Endometrial microvascular endothelial cells (primary cell): ENCODE data around the gene CNTNAP2. TPM values are rescaled to one million over a fixed set of nuclear protein-coding genes. Genes with fewer than 3 reads are reported as not detected.

Experiments used
- in situ Hi-C: cut with HindIII; loops from 2 replicates; pipeline ENCODE4 v1.10.0; 2017; ENCODE audit warnings: low sequenced_read_pairs, low pct_unique_long_range_greater_than_20kb; ENCODE audit errors: inconsistent ontology term
- total RNA-seq: library from RNA; depleted of rRNA; stranded (reverse); fragments of >200 nt; gene quantifications from one replicate; pipeline ENCODE4 v1.2.3, GENCODE V29; 2015; ENCODE audit errors: inconsistent ontology term

The CNTNAP2 gene
- total RNA-seq, 1 donor from 2014 or later, result not detected

- in situ Hi-C loops, result no loop called here
Observed at GRCh38 chr7:147640821-147641220, 1524.2 kb downstream of the CNTNAP2 start.

- in situ Hi-C loops, result no loop called here
Observed at GRCh38 chr7:147646568-147646967, 1530.0 kb downstream of the CNTNAP2 start.

DNA sequence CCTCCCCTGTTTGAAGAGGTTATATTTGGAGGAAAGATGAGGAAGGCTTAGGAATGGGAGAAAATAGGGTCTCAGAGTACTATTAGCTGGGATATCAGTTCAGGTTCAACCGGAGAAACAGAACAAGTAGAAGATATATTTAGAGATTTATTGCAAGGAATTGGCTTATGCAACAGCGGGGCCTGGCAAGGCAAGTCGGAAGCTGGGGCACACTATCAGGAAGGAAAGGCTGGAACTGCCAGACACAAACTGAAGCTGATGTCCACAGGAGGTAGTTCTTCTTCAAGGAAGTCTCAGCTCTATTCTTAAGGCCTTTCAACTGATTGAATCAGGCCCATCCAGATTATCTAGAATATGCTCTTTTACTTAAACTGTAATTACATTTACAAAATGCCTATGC is 1534.4 kb downstream of the CNTNAP2 start:
- in situ Hi-C loops, result no loop called here

DNA sequence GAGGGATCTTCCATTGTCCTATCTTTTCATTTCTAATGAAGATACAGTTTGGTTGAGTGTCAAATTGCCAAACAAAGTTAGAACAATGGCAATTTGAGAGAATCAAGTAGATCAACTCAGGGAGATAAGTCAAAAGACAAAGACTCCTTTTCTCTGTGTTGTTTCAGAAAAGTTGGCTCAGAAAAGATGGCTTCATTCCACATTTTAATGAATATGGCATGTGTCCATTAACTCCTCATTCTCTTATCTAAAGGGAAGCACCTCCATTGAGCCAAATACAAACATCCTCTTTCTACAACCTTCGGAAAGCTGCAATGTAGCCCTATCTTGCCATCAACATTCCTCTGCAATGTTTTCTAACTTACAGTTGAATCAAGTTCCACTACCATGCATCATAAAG is 1535.0 kb downstream of the CNTNAP2 start:
- in situ Hi-C loops, result no loop called here

- in situ Hi-C loops, result no loop called here
Observed at GRCh38 chr7:147653456-147653855, 1536.9 kb downstream of the CNTNAP2 start.

DNA sequence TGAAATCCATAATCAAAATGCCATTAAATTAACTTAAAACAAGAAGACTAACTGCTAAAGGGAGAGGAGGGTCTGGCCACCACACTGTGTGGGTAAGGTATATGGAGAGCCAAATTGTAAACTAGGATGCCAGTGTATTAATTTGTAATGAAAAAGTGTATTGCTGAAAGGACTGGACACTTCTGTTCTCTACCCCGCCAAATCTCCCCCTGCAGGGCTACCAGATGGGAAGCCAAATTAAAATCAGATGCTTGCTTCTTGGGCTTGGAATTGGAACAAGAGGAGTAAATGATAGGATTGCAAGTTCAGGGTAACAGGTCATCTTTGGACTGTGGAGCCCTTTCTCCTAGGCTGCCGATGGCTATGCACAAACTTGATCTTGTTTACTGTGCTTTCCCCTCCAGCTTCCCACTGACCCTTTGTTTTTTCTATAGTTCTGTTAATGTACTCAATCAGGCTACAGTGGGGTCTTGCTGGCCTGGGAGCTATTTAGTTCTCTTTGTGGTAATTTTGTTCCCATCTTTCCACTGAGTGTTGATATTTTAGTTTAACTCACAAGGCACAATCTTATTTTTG is 1541.9 kb downstream of the CNTNAP2 start:
- in situ Hi-C loops, result no loop called here

- in situ Hi-C loops, result no loop called here
Observed at GRCh38 chr7:147659036-147659995, 1542.7 kb downstream of the CNTNAP2 start.

GRCh38 chr7:147664541-147664940 is 1547.9 kb downstream of the CNTNAP2 start:
- in situ Hi-C loops, result no loop called here

- in situ Hi-C loops, result no loop called here
Observed at GRCh38 chr7:147670759-147671158, 1554.2 kb downstream of the CNTNAP2 start.

DNA sequence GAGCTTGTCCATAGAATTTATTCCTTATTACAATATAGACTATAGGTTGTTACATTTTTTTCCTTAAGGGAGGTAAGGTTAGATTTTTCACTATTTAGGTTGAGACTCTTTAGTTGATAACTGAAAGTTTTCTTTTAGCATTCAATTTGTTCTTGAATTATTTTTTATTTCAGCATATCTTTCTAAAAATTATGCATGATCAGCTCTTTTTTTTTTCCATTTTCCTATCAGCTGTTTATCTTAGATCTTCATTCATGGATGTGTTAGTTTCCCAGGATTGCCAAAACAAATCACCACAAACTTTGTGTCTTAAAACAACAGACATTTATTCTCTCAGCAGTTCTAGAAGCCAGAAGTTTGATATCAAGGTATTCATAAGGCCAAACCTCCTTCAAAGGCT is 1558.1 kb downstream of the CNTNAP2 start:
- in situ Hi-C loops, result no loop called here

DNA sequence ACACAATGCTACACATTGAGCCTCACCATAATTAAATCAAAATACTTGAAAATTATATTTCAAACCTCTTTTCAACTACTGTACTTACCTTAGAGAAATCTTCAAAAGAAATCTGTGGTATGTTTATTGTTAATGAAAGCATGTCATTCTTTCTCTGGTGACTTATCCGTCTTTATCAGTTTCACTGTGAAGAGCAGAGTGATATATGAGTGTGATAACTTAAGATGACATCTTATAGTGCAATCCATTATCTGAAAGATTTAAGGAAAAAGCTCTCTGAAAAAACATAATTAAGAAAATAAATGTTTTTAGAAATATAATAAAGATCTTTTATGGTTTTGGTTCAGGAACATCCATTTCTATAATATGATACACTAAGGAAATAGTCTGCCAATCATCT is 1562.3 kb downstream of the CNTNAP2 start:
- in situ Hi-C loops, result no loop called here

DNA sequence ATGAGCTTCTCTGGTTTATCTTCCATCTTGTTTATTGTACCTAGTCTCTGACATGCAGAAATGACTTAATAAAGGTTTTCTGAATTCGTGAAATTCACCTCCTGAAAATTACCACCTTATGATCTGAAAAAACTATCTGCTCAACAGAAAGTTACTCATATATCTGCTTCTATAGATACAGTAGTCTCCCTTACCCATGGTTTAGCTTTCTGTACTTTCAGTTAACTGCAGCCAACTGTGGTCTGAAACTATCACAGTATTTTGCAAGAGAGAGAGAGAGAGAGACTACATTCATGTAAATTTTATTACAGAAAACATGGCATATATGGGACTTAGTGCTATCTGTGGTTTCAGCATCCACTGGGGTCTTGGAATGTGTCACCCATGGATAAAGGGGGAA is 1564.9 kb downstream of the CNTNAP2 start:
- in situ Hi-C loops, result no loop called here

- in situ Hi-C loops, result no loop called here
Observed at GRCh38 chr7:147700702-147701101, 1584.1 kb downstream of the CNTNAP2 start.

- in situ Hi-C loops, result no loop called here
Observed at GRCh38 chr7:147707926-147708325, 1591.3 kb downstream of the CNTNAP2 start.

DNA sequence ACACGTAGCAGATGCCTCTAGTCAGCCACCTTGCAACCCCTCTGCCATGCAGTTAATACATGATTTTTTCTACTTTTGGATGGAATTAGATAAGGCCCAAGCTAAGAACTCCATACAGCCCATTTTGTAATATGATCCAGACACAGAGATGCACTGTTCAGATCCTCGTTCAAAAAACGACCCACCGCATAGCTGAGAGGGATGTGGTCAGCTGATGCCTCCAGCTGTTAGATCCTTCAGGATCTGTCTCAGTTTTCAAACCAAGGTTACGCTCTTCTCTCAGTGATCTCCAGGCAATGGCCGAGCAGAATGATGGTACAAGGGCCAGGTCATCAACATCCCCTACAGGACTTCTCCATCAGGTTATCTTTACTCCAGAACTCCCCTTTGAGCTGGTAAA is 1592.3 kb downstream of the CNTNAP2 start:
- in situ Hi-C loops, result no loop called here

DNA sequence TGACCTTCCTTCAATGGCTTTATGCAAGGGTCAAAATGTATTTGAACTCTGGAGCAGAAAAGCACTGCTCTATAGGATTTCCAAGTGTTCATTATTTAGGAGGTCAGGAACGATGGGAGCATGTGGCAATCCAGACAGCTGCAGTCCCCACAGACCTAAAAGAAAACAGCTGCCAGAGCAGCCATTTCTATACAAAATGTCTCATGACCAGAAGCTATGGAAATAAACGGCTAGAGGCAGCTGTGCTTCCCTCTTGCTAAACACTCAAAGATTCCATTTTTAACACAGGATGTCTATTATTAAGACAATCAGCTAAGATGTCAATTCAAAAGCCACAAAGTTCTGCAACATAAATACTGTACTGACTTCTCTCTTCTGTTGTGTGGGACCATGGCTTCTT is 1594.8 kb downstream of the CNTNAP2 start:
- in situ Hi-C loops, result no loop called here

DNA sequence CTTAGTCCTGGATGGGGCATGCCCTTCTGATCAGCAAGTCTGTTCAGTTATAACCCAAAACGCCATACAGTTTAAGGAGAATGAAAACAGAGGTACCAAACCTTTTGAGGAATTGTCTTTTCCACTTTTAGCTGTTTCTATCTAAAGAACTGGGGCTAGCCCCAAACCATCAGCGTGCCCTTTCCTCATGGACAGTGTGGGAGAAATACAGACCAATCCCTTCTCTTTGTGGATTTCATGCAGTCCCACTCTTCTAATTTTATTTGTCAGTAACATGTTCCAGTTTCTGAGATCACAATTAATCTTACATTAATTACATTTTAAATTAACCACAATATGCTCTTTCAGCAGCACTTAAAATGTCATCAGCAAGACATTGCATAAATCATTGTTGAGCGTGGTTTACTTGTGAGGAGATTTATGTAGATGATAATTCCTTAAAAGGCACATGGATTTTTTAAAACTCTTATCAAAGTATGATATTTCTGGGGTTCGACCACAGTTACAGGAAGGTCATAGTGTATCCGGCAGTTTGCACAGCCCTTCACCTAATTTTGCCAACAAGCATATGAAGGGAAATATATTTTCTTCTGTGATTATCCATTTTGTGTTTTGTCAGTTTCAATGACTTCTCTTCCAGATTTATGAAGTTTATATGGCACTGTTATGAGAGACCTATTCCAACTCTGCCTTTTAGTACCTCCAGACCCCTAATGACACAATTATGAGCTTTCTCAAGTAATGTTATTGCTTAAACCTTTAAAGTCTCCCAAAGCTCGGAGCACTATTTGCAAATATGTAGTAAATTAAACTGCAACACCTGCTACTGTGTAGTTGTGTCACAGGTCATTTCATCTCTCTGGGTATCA is 1605.6 kb downstream of the CNTNAP2 start:
- in situ Hi-C loops, result no loop called here

GRCh38 chr7:147723536-147723935 is 1606.9 kb downstream of the CNTNAP2 start:
- in situ Hi-C loops, result no loop called here

DNA sequence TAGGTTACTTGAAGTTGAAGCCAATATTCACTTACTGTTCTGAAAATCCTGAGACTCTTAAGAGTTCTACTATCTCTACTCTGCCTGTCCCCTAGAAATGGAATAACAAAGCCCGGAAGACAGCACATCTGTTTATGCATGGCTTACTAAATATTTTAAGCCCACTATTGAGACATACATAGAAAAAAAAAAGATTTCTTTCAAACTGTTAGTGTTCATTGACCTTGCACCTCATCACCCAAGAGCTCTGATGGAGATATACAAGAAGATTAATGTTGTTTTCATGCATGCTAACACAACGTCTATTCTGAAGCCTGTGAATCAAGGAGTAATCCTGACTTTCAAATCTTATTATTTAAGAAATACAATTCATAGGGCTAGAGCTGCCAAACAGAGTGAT is 1614.7 kb downstream of the CNTNAP2 start:
- in situ Hi-C loops, result no loop called here
